Coronary artery (tissue), 2 donors: ENCODE measurements around the gene CLEC12A.
"Not testable (repeated sequence)": the region's sequence is repeated elsewhere in the genome, so short reads cannot be mapped to it uniquely, and the experiment has no call there.

Experiments used
- DNase-seq: peaks from one replicate; pipeline ENCODE4 v3.0.0-alpha.2; 2017; ENCODE audit warnings: low spot score
- H3K27ac ChIP-seq, 2 donors: fragments of 200-600 bp; sonication (generic); one replicate each; pipeline ENCODE4 v1.5.1; 2016 to 2019
- H3K4me3 ChIP-seq: fragments of 200-600 bp; sonication (generic); 2 replicates; pipeline ENCODE4 v1.5.1; 2016; ENCODE audit warnings: mild to moderate bottlenecking, moderate library complexity
- CTCF ChIP-seq: fragments of 200-600 bp; sonication (generic); IDR thresholded peaks from one replicate; pipeline ENCODE4 v1.5.1; 2019; ENCODE audit warnings: antibody characterized with exemption

Gene CLEC12A

GRCh38 chr12:9961901-9962300 is 9.3 kb upstream of the CLEC12A start:
- DNase-seq: no peak
- no peak for TF ChIP-seq CTCF
- H3K4me3 ChIP-seq: no peak overlapping the region
- H3K27ac ChIP-seq: no peak overlapping the region

- no peak for TF ChIP-seq CTCF
- Histone ChIP-seq H3K4me3 (no peak overlapping the region), H3K27ac (no peak overlapping the region)
- no peak for DNase-seq
Observed at GRCh38 chr12:9969673-9970072, 1.5 kb upstream of the CLEC12A start.

- no peak overlapping the region for H3K27ac ChIP-seq
- no peak for DNase-seq
- no peak for TF ChIP-seq CTCF
- H3K4me3 ChIP-seq: no peak overlapping the region
Observed at GRCh38 chr12:9973949-9974348, 2.7 kb downstream of the CLEC12A start.

GRCh38 chr12:9974731-9975130 is 3.5 kb downstream of the CLEC12A start:
- DNase-seq, H3K4me3 ChIP-seq, H3K27ac ChIP-seq: not testable (repeated sequence)

- Histone ChIP-seq H3K4me3 (no peak overlapping the region), H3K27ac (no peak overlapping the region)
- no peak for TF ChIP-seq CTCF
- DNase-seq: no peak
Observed at GRCh38 chr12:9975614-9976013, 4.4 kb downstream of the CLEC12A start.

- not testable (repeated sequence) for H3K4me3 ChIP-seq, H3K27ac ChIP-seq, DNase-seq
Observed at GRCh38 chr12:9976626-9977025, 5.4 kb downstream of the CLEC12A start.

- no peak for DNase-seq
- no peak for TF ChIP-seq CTCF
- Histone ChIP-seq H3K27ac (no peak overlapping the region), H3K4me3 (no peak overlapping the region)
Observed at GRCh38 chr12:9977916-9978315, 6.7 kb downstream of the CLEC12A start.

- DNase-seq: no peak
- Histone ChIP-seq H3K4me3 (no peak overlapping the region), H3K27ac (no peak overlapping the region)
- no peak for TF ChIP-seq CTCF
Observed at GRCh38 chr12:9980126-9980525, 8.9 kb downstream of the CLEC12A start.
